ENCODE data around the gene FPR1.
A peak's percentile ranks its signal among the peaks of the same experiment; 100 is the strongest.

FPR1 gene

GRCh38 chr19:51751655-51752054, at the start of gene FPR1:
Gene FPR1 (minus strand): TSS chr19:51751878. CDS start chr19:51746994, 4,884 bp downstream.
- no peak for DNase-seq (ENCODE audit: low read depth)

GRCh38 chr19:51800473-51801244, 49.0 kb upstream of the FPR1 start:
- peak; percentile 36 for DNase-seq (ENCODE audit: low read depth)

GRCh38 chr19:51799774-51800472, 48.2 kb upstream of the FPR1 start:
- DNase-seq (ENCODE audit: low read depth): no peak

GRCh38 chr19:51799034-51799773, 47.5 kb upstream of the FPR1 start:
- peak; percentile 97 for DNase-seq (ENCODE audit: low read depth)

- no peak for DNase-seq (ENCODE audit: low read depth)
Observed at GRCh38 chr19:51798062-51798461, 46.4 kb upstream of the FPR1 start.

- DNase-seq (ENCODE audit: low read depth): no peak
Observed at GRCh38 chr19:51797480-51797879, 45.8 kb upstream of the FPR1 start.

GRCh38 chr19:51796195-51796679, 44.6 kb upstream of the FPR1 start:
- no peak for DNase-seq (ENCODE audit: low read depth)

- DNase-seq (ENCODE audit: low read depth): no peak
Observed at GRCh38 chr19:51794885-51795490, 43.3 kb upstream of the FPR1 start, which contains the start of gene FPR3. Gene FPR3 (plus strand): TSS chr19:51795157. CDS start chr19:51823749, 28,592 bp downstream.

- no peak for DNase-seq (ENCODE audit: low read depth)
Observed at GRCh38 chr19:51793994-51794393, 42.3 kb upstream of the FPR1 start.

GRCh38 chr19:51792932-51793331, 41.3 kb upstream of the FPR1 start:
- DNase-seq (ENCODE audit: low read depth): no peak

- no peak for DNase-seq (ENCODE audit: low read depth)
Observed at GRCh38 chr19:51789061-51789795, 37.5 kb upstream of the FPR1 start.

GRCh38 chr19:51788029-51788428, 36.4 kb upstream of the FPR1 start:
- DNase-seq (ENCODE audit: low read depth): no peak

GRCh38 chr19:51786646-51787494, 35.2 kb upstream of the FPR1 start:
- no peak for DNase-seq (ENCODE audit: low read depth)

GRCh38 chr19:51784922-51785690, 33.4 kb upstream of the FPR1 start:
- no peak for DNase-seq (ENCODE audit: low read depth)

GRCh38 chr19:51784109-51784785, 32.6 kb upstream of the FPR1 start:
- no peak for DNase-seq (ENCODE audit: low read depth)

- no peak for DNase-seq (ENCODE audit: low read depth)
Observed at GRCh38 chr19:51783372-51783771, 31.7 kb upstream of the FPR1 start.

- no peak for DNase-seq (ENCODE audit: low read depth)
Observed at GRCh38 chr19:51781999-51782398, 30.3 kb upstream of the FPR1 start.

- no peak for DNase-seq (ENCODE audit: low read depth)
Observed at GRCh38 chr19:51780270-51780669, 28.6 kb upstream of the FPR1 start.

GRCh38 chr19:51779703-51780102, 28.0 kb upstream of the FPR1 start:
- DNase-seq (ENCODE audit: low read depth): no peak
